K562 (cell line): ENCODE results near the gene CRCP. TPM values are rescaled to one million over a fixed set of nuclear protein-coding genes. Genes with fewer than 3 reads are reported as not detected.
A peak's percentile ranks its signal among the peaks of the same experiment; 100 is the strongest.

Experiments used
- ARID1B ChIP-seq: fragments of 450-650 bp; IDR thresholded peaks from 2 replicates; pipeline ENCODE4 v1.6.1; 2016; ENCODE audit warnings: antibody characterized with exemption, mild to moderate bottlenecking, inconsistent platforms
- ARNT ChIP-seq, 2 experiments: fragments of 450-650 bp; IDR thresholded peaks; 2 replicates each; pipeline ENCODE4 v1.6.1; 2016; ENCODE audit warnings: mild to moderate bottlenecking in 1 of 2
- CSDE1 ChIP-seq, 2 experiments: fragments of 450-650 bp; IDR thresholded peaks; 2 replicates each; pipeline ENCODE4 v1.6.1; 2016; ENCODE audit warnings: mild to moderate bottlenecking in 1 of 2
- CTBP1 ChIP-seq: fragments of 450-650 bp; IDR thresholded peaks from 2 replicates; pipeline ENCODE4 v1.6.1; 2016; ENCODE audit warnings: borderline replicate concordance
- DLX4 ChIP-seq: fragments of 250-450 bp; sonication (Bioruptor Pico); IDR thresholded peaks from 2 replicates; pipeline ENCODE4 v1.6.1; 2021; ENCODE audit warnings: mild to moderate bottlenecking
- E2F8 ChIP-seq: fragments of 450-650 bp; IDR thresholded peaks from 2 replicates; pipeline ENCODE4 v1.7.1; 2018; ENCODE audit warnings: mild to moderate bottlenecking, low read depth; ENCODE audit not compliant: partially characterized antibody
- GTF2E2 ChIP-seq: fragments of 200-800 bp; sonication (Bioruptor generic); IDR thresholded peaks from 2 replicates; pipeline ENCODE4 v1.6.1; 2016; ENCODE audit warnings: missing genetic modification characterization, missing compliant biosample characterization
- HNRNPUL1 ChIP-seq: fragments of 200-400 bp; formaldehyde crosslinking; IDR thresholded peaks from 2 replicates; pipeline ENCODE4 v1.6.1; 2017; ENCODE audit warnings: low read length
- MYBL2 ChIP-seq, 2 experiments: fragments of 450-650 bp in 1 of 2; sonication (generic) in 1 of 2; formaldehyde crosslinking in 1 of 2; IDR thresholded peaks; 2 replicates each; pipeline versions ENCODE4 v1.6.1 to v1.8.1; 2017 to 2022; ENCODE audit warnings: borderline replicate concordance in 1 of 2, inconsistent platforms in 1 of 2, low read depth in 1 of 2, mild to moderate bottlenecking in 1 of 2, missing genetic modification reagents in 1 of 2, moderate library complexity in 1 of 2
- SMAD3 ChIP-seq: fragments of 450-650 bp; formaldehyde crosslinking; conservative IDR thresholded peaks from 2 replicates; pipeline ENCODE4 v1.4.0; 2020; ENCODE audit warnings: mild to moderate bottlenecking
- VEZF1 ChIP-seq: fragments of 200-800 bp; sonication (Bioruptor generic); IDR thresholded peaks from 2 replicates; pipeline ENCODE4 v1.6.1; 2017; ENCODE audit warnings: missing genetic modification characterization, missing compliant biosample characterization
- ZNF318 ChIP-seq, 2 experiments: fragments of 450-650 bp; IDR thresholded peaks; 2 replicates each; pipeline ENCODE4 v1.6.1; 2016; ENCODE audit warnings: mild to moderate bottlenecking in 2 of 2, borderline replicate concordance in 1 of 2, low read depth in 1 of 2, moderate library complexity in 1 of 2
- ZNF384 ChIP-seq: IDR thresholded peaks from 2 replicates; pipeline ENCODE4 v1.6.1; 2012; ENCODE audit warnings: low read depth, low read length, improper control_type of control experiment
- ZNF511 ChIP-seq: sonication (generic); formaldehyde crosslinking; IDR thresholded peaks from 2 replicates; pipeline ENCODE4 v1.8.0; 2022; ENCODE audit warnings: mild to moderate bottlenecking, missing genetic modification reagents
- polyA plus RNA-seq, 8 experiments: library from polyadenylated mRNA; depleted of rRNA in 4 of 8; stranded (reverse) in 5 of 8; unstranded in 3 of 8; fragments of >200 nt; fragmentation: Nextera tagmentation in 2 of 8; fragmentation: Illumina TruSeq in 1 of 8; extraction: Ambion mirVana in 2 of 8; extraction: Trizol in 1 of 8; gene quantifications; 2 replicates each; pipeline versions ENCODE4 v1.2.1 to v1.2.3, GENCODE V29; 2011 to 2014; ENCODE audit warnings: inconsistent platforms in 1 of 8, missing spikeins in 1 of 8
- total RNA-seq, 7 experiments: library from RNA; depleted of rRNA in 6 of 7; stranded (reverse); fragments of >200 nt in 6 of 7; fragmentation: Illumina TruSeq in 2 of 7; extraction: Trizol in 2 of 7; gene quantifications; 2 replicates each; pipeline versions ENCODE4 v1.2.1 to v1.2.3, GENCODE V29; 2011 to 2021; ENCODE audit warnings: low replicate concordance in 1 of 7

The CRCP gene
- total and polyA plus RNA-seq, 9 of the 15 experiments (the other 6 are each of a cell fraction or from before 2014, with no cell fraction given): 22.1 to 58.3 (median 43.4) TPM

- TF ChIP-seq ZNF511 (CRISPR knock-in tag) (no peak), MYBL2 (IDR thresholded peaks at IDR 0.05; ENCODE audit: low read depth) (no peak), MYBL2 (CRISPR knock-in tag; IDR thresholded peaks at IDR 0.05; ENCODE audit: borderline replicate concordance) (no peak), E2F8 (peak; percentile 21), CSDE1 (IDR thresholded peaks at IDR 0.05) (no peak), HNRNPUL1 (no peak), DLX4 (no peak), ZNF318 (IDR thresholded peaks at IDR 0.05; ENCODE audit: borderline replicate concordance in 1 of 2, low read depth in 1 of 2) (peak in 1 of 2 experiments; percentile 18; a peak in 1 of 4 replicates), ARNT (IDR thresholded peaks at IDR 0.05) (0 out of 4 replicates have a peak, but pooled peaks of 1 of the 2 experiments have one; percentile 43), GTF2E2 (tag) (no peak), ZNF384 (peak; percentile 65), CTBP1 (no peak), ARID1B (peak; percentile 75), VEZF1 (CRISPR knock-in tag) (peak; percentile 25; the same call in 1 of the 2 replicates), SMAD3 (CRISPR knock-in tag) (0 out of 2 replicates have a peak, but pooled peaks have one; percentile 40)
Measured at GRCh38 chr7:66157060-66157459, 42.4 kb downstream of the CRCP start (continued).
